Stomach (tissue), 9 donors: Measurements from ENCODE around the gene ST8SIA6. TPM values are rescaled to one million over a fixed set of nuclear protein-coding genes. Genes with fewer than 3 reads are reported as not detected.
"Not testable (repeated sequence)": the region's sequence is repeated elsewhere in the genome, so short reads cannot be mapped to it uniquely, and the experiment has no call there.

Source experiments
- DNase-seq, 2 donors: peaks; one replicate each; pipeline versions ENCODE4 v3.0.0 to v3.0.0-alpha.2; 2013 to 2019
- H3K27ac ChIP-seq, 5 donors: fragments of 200-600 bp in 4 of 5; sonication (generic) in 4 of 5; one replicate each; pipeline ENCODE4 v1.5.1; 2013 to 2019; ENCODE audit warnings: mild to moderate bottlenecking in 1 of 5, moderate library complexity in 1 of 5
- H3K27me3 ChIP-seq, 3 donors: fragments of 200-600 bp; sonication (generic); one replicate each; pipeline ENCODE4 v1.5.1; 2017 to 2019; ENCODE audit warnings: mixed run types in 1 of 3
- H3K36me3 ChIP-seq, 4 donors: fragments of 200-600 bp; sonication (generic); 1 replicate in 3 of 4; 2 replicates in 1 of 4; pipeline ENCODE4 v1.5.1; 2016 to 2019
- H3K4me1 ChIP-seq, 4 donors: fragments of 200-600 bp; sonication (generic); one replicate each; pipeline ENCODE4 v1.5.1; 2016 to 2019
- H3K4me3 ChIP-seq, 4 donors: fragments of 200-600 bp; sonication (generic) in 3 of 4; one replicate each; pipeline ENCODE4 v1.5.1; 2016 to 2019; ENCODE audit warnings: mild to moderate bottlenecking in 1 of 4
- H3K9me3 ChIP-seq, 4 donors: fragments of 200-600 bp; sonication (generic); one replicate each; pipeline ENCODE4 v1.5.1; 2016 to 2019
- EP300 ChIP-seq: sonication (generic); formaldehyde crosslinking; IDR thresholded peaks from one replicate; pipeline ENCODE4 v1.6.1; 2017; ENCODE audit warnings: antibody characterized with exemption
- POLR2A ChIP-seq, 4 donors: fragments of 450-650 bp; IDR thresholded peaks; one replicate each; pipeline ENCODE4 v1.6.1; 2016; ENCODE audit warnings: antibody characterized with exemption in 4 of 4, control low read depth in 2 of 4, mild to moderate bottlenecking in 1 of 4, moderate library complexity in 1 of 4
- POLR2AphosphoS5 ChIP-seq, 3 donors: sonication (generic); formaldehyde crosslinking; IDR thresholded peaks; one replicate each; pipeline ENCODE4 v1.6.1; 2016; ENCODE audit warnings: antibody characterized with exemption in 3 of 3
- WGBS, 5 donors: extraction: QIAGEN DNeasy Blood & Tissue Kit in 3 of 5; methylation state at CpG; one replicate each; pipeline versions ENCODE4 v1.1.5 to v1.1.7; 2013 to 2018; 5-methylcytosine and 5-hydroxymethylcytosine counted together
- intact Hi-C: fragments of 100-400 bp; cut with DNase I; formaldehyde crosslinking; loops from one replicate; pipeline ENCODE4 v1.15.1; 2023; ENCODE audit warnings: low total_unique reads
- polyA plus RNA-seq, 3 donors: library from polyadenylated mRNA; stranded (reverse); fragments of 200-250 nt; gene quantifications; one replicate each; pipeline ENCODE4 v1.2.3, GENCODE V29; 2013
- total RNA-seq, 5 donors: library from RNA; depleted of rRNA; stranded (reverse); fragments of >200 nt; gene quantifications; one replicate each; pipeline versions ENCODE4 v1.1.0 to v1.2.3, GENCODE V29; 2014 to 2016
- TF ChIP-seq, protein P1 (sequence below), 7 experiments: fragments of 450-650 bp in 4 of 7; fragments of 200-600 bp in 3 of 7; sonication (generic) in 3 of 7; IDR thresholded peaks; one replicate each; pipeline ENCODE4 v1.5.1; 2016 to 2019; ENCODE audit warnings: antibody characterized with exemption in 7 of 7, control low read depth in 2 of 7, mild to moderate bottlenecking in 1 of 7
- donor health status: healthy with polysubstance abuse.
- donor health status: Bipolar disorder and iron deficiency.
- donor health status: healthy.

ST8SIA6 gene
- total and polyA plus RNA-seq, 8 donors: 0.08 to 3.7 (median 0.19) TPM; not detected in 5

DNA sequence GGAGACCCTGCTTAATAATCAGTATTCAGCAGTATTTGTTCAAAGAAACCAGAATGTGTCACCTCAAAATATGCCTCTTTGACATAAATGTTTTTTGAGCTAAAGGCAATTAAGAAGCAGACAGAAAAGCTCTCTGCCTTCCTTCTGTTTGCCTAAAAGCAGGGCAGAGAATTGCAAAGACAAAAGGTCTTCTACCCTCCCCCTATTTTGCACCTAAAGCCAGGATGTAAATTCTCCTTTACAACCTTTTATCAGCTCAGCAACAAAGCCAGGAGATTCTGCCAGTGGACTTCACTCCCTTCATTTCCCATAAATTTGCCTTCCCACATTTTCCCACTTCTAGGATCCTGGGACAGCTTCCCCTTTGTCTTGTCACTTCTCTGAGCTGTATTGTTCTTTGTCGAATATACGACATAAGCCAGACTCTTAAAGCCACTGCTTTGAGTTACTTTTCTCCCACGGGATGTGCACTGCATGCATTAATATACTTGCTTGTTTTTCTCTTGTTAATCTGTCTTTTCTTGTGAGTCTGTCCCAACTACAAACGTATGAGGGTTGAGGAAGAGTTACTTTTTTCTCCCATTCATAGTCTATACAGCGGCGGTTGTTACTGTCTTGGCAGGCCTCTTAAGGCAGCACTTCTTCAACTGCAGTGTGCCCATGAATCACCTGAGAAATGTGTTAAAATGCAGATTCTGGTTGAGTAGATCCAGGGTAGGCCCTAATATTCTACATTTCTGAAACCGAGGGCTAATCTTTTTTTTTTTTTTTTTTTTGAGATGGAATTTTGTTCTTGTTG, 48.2 kb downstream of the ST8SIA6 start:
- no peak overlapping the region for H3K27ac ChIP-seq
- 57 to 66% (median 59%) methylated on average over 7 of the region's 7 CpGs for WGBS, 5 donors
- no peak for TF ChIP-seq POLR2A (IDR thresholded peaks at IDR 0.05)
- TF ChIP-seq POLR2AphosphoS5 (IDR thresholded peaks at IDR 0.05): no peak
- TF ChIP-seq, protein P1, sequence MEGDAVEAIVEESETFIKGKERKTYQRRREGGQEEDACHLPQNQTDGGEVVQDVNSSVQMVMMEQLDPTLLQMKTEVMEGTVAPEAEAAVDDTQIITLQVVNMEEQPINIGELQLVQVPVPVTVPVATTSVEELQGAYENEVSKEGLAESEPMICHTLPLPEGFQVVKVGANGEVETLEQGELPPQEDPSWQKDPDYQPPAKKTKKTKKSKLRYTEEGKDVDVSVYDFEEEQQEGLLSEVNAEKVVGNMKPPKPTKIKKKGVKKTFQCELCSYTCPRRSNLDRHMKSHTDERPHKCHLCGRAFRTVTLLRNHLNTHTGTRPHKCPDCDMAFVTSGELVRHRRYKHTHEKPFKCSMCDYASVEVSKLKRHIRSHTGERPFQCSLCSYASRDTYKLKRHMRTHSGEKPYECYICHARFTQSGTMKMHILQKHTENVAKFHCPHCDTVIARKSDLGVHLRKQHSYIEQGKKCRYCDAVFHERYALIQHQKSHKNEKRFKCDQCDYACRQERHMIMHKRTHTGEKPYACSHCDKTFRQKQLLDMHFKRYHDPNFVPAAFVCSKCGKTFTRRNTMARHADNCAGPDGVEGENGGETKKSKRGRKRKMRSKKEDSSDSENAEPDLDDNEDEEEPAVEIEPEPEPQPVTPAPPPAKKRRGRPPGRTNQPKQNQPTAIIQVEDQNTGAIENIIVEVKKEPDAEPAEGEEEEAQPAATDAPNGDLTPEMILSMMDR (IDR thresholded peaks at IDR 0.05): no peak
- no peak for TF ChIP-seq EP300
- intact Hi-C loops: no loop called here
- no peak for DNase-seq
- no peaks in the 10 kb centered on the region for H3K4me1 ChIP-seq
- no peaks in the 10 kb centered on the region for H3K36me3 ChIP-seq
- no peak overlapping the region for H3K4me3 ChIP-seq
- no peaks in the 10 kb centered on the region for H3K27me3 ChIP-seq
- H3K9me3 ChIP-seq: no peaks in the 10 kb centered on the region

DNA sequence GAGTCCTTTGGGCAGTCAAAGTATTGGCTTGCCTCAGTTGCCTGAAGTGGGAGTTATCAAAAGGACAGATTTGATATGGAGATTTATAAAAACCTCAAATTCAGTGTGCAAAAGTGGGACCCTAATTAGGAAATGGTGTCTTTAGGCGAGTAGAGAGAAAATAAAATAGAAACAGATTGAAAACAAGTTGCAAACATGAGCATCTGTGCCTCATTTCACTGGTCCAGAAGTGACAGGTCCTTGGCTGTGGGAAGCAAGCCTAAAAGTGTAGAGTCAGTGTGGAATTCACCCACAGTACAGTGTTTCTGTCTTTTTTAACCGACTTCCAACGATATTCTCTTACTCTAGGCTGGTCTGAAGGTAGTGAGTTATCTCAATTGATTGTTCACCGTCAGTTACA, 51.2 kb downstream of the ST8SIA6 start:
- intact Hi-C loops: no loop called here
- Histone ChIP-seq H3K4me1 (no peaks in the 10 kb centered on the region), H3K9me3 (peaks cover 0 to 3% (median 0%) of the 10 kb centered on the region in 4 donors), H3K27ac (no peak overlapping the region), H3K4me3 (no peak overlapping the region), H3K27me3 (no peaks in the 10 kb centered on the region), H3K36me3 (no peaks in the 10 kb centered on the region)
- TF ChIP-seq, protein P1 (IDR thresholded peaks at IDR 0.05): no peak
- TF ChIP-seq POLR2AphosphoS5 (IDR thresholded peaks at IDR 0.05) (no peak), EP300 (no peak), POLR2A (IDR thresholded peaks at IDR 0.05) (no peak)
- DNase-seq: no peak
- 72 to 90% (median 87%) methylated on average over 4 of the region's 4 CpGs for WGBS, 5 donors

DNA sequence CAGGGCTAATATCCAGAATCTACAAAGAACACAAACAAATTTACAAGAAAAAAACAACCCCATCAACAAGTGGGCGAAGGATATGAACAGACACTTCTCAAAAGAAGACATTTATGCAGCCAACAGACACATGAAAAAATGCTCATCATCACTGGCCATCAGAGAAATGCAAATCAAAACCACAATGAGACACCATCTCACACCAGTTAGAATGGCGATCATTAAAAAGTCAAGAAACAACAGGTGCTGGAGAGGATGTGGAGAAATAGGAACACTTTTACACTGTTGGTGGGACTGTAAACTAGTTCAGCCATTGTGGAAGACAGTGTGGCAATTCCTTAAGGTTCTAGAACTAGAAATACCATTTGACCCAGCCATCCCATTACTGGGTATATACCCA, 52.4 kb downstream of the ST8SIA6 start:
- not testable (repeated sequence) for H3K27me3 ChIP-seq

DNA sequence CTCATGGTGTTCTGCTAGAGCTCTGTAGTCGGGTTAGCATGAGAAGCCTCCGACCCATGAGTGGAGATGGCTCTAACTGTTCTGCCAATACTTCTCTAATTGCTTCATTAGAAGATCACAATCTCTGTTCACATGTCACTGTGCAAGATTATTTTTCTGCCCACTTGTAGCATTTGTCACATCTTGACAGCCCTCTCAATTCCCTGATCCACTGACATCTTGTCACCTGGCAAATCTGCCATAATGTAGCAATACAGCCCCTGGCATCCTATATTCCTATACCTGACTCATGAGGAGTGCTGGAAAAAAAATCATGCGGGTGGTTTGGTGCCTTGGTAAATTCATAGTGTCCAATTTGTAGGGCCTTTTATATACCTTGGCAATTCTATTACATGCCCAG, 58.4 kb downstream of the ST8SIA6 start:
- WGBS, 5 donors: 86 to 89% (median 88%) methylated on average over 3 of the region's 3 CpGs
- TF ChIP-seq POLR2AphosphoS5 (IDR thresholded peaks at IDR 0.05) (no peak), EP300 (no peak), POLR2A (IDR thresholded peaks at IDR 0.05) (no peak)
- TF ChIP-seq, protein P1 (IDR thresholded peaks at IDR 0.05): no peak

More for the DNA sequence above, 52.4 kb downstream of the ST8SIA6 start:
- H3K4me1 ChIP-seq, intact Hi-C loops, DNase-seq, H3K36me3 ChIP-seq, H3K4me3 ChIP-seq, H3K9me3 ChIP-seq, H3K27ac ChIP-seq: not testable (repeated sequence)
- 60 to 100% (median 86%) methylated on average over 1 to 2 of the region's 2 CpGs for WGBS, 5 donors

DNA sequence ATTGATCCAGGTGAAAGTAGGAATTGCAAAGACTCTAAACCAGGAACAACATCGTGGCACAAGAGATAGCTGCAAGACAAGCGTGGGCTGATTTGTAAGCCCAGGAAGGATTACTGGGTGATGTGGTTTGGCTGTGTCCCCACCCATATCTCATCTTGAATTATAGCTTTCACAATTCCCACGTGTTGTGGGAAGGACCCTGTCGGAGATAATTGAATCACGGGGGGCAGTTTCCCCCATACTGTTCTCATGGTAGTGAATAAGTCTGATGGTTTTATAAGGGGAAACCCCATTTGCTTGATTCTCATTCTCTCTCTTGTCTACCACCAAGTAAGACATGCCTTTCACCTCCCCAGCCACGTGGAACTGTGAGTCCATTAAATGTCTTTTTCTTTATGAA, 59.5 kb downstream of the ST8SIA6 start:
- no peak for DNase-seq
- Histone ChIP-seq H3K9me3 (no peaks in the 10 kb centered on the region), H3K27me3 (peaks cover 0 to 5% (median 0%) of the 10 kb centered on the region in 3 donors), H3K4me1 (no peaks in the 10 kb centered on the region), H3K27ac (no peak overlapping the region), H3K36me3 (no peaks in the 10 kb centered on the region), H3K4me3 (no peak overlapping the region)
- 57 to 69% (median 63%) methylated on average over 6 of the region's 6 CpGs for WGBS, 5 donors
- intact Hi-C loops: no loop called here
- no peak for TF ChIP-seq EP300
- no peak for TF ChIP-seq POLR2AphosphoS5 (IDR thresholded peaks at IDR 0.05)
- no peak for TF ChIP-seq POLR2A (IDR thresholded peaks at IDR 0.05)
- TF ChIP-seq, protein P1 (IDR thresholded peaks at IDR 0.05): no peak

More for the DNA sequence above, 58.4 kb downstream of the ST8SIA6 start:
- DNase-seq: no peak
- H3K36me3 ChIP-seq: no peaks in the 10 kb centered on the region
- peaks cover 0 to 5% (median 0%) of the 10 kb centered on the region in 3 donors for H3K27me3 ChIP-seq
- intact Hi-C loops: no loop called here
- no peaks in the 10 kb centered on the region for H3K4me1 ChIP-seq
- H3K9me3 ChIP-seq: peaks cover 0 to 3% (median 0%) of the 10 kb centered on the region in 4 donors
- no peak overlapping the region for H3K4me3 ChIP-seq
- H3K27ac ChIP-seq: no peak overlapping the region
